GM19238 (cell line): Measurements from ENCODE around the gene JMY.
"Not testable (repeated sequence)": the region's sequence is repeated elsewhere in the genome, so short reads cannot be mapped to it uniquely, and the experiment has no call there.

ENCODE experiments used
- DNase-seq: peaks from one replicate; pipeline ENCODE4 v3.0.0; 2011; ENCODE audit warnings: low spot score; ENCODE audit not compliant: insufficient read length

JMY gene

DNA sequence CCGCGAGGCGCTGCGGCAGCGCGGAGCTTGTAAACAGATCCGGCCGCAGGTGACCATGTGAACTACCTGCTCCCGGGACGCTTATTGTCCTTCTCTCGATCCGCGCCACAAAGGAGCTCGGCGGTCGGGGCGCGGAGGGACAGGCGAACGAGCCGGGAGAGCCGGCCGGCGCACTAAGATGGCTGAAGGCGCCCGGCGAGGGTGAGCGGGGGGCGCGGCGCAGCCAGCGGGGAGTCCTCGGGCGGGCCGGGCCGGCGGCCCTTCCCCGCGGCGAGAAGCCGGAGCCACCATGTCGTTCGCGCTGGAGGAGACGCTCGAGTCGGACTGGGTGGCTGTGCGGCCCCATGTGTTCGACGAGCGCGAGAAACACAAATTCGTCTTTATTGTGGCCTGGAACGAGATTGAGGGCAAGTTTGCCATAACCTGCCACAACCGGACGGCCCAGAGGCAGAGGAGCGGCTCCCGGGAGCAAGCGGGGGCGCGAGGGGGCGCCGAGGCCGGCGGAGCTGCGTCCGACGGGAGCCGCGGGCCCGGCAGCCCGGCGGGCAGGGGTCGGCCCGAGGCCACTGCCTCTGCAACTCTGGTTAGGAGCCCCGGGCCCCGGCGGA is 535 bp downstream of the JMY start:
- DNase-seq = peak; percentile 39

- peak; percentile 24 for DNase-seq
Observed at GRCh38 chr5:79236970-79237739, 1.2 kb downstream of the JMY start.

DNA sequence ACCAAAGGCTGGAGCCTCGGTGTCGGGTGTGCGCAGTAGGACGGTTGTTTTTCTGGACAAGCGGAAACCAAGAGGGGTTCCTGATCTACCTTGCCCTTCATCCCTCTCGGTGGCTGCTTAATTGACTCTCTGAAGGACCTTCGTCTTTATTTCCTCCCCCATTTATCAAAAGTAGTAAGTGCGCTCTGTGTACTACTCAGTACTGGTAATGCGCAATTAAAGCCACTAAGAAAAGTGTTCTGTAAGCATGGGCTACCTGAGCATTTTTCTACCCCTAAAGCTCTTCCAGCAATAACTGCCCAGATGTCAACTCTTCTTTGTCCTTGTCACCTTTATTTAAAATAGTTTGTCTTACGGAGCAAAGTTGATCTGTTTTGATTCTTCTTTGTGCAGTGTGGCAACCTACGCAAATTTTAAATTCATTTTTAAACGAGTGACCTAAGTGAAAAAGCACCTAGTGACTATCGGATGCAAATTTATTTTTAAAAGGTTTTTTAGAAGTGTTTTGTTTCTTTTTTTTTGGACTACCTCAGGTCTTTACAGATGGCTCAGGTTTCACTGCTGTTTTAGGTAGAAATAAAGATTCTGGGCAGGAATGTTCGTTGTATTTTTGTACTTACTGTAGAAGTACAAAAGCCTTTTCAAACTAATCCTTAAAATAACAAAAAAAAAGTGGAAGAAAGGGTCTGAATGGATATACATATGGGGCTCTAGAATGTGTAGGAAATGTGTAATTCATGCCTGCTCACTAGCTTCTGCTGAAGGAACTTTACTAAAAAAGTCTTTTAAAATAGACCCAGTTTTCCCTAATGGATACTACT is 2.0 kb downstream of the JMY start:
- DNase-seq = no peak

DNA sequence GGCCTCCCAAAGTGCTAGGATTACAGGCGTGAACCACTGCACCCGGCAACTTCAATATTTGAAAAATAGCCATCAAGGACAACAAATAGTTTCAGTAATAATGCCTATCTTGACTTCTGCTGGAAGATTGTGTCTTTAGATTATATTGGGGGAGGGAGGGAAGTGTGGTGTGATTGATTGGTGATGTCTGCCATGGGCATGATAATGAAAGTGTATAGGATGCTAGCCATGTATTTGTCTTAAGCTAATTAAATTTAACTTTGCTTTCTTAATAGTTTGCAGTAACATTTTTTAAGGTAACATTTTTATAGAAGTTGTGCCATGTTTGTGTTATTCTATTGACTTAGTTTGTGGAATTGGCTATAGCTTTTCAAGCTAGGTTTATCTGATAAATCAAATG is 4.6 kb downstream of the JMY start:
- DNase-seq = no peak

- DNase-seq = no peak
Observed at GRCh38 chr5:79241535-79241979, 5.6 kb downstream of the JMY start.

GRCh38 chr5:79242242-79243039 is 6.5 kb downstream of the JMY start:
- no peak for DNase-seq

DNA sequence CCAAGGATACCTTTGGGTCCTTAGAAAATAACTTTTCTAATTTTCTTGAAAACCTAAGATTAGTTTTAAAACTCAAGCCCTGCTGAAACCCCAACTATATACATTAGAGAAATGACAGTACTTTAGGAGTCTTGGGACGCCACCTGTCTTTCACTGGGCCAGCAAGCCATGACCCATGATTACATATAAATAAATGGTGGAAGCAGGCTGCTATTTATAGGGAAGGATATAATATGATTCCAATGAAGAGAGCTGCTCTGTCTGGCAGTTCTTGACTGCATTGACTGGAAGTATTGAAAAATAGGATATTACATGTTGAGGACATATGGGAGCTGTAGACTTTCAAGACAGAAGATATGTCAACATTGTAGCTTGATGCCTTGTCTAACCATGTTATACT is 7.3 kb downstream of the JMY start:
- no peak for DNase-seq

DNA sequence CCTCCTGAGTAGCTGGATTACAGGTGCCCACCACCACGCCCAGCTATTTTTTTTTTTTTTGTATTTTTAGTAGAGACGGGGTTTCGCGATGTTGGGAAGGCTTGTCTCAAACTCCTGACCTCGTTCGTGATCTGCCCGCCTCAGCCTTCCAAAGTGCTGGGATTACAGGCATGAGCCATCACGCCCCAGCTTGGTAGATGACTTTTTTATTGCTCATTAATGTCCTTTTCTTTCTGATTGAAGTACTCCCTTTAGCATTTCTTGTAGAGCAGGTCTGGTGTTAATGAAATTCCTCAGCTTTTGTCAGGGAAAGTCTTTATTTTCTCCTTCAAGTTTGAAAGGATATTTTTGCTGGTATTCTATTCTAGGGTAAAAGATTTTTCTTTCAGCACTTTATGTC is 18.1 kb downstream of the JMY start:
- not testable (repeated sequence) for DNase-seq

- DNase-seq = no peak
Observed at GRCh38 chr5:79255786-79256557, 20.0 kb downstream of the JMY start.

DNA sequence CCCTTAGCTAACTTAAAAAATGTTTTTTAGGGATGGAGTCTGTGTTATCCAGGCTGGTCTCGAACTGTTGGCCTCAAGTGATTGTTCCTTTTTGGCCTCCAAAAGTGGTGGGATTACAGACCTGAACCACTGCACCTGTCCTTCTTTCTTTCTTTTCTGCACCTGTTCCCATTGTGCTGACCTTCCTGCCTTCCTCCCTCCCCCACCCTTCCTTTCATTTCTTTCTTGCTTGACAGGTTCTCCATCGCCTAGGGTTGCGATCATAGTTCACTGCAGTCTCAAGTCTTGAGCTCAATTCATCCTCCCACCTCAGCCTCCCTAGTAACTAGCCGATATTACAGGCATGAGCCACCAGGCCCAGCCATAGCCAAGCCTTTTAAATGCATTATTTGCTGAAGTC is 20.6 kb downstream of the JMY start:
- DNase-seq = no peak

DNA sequence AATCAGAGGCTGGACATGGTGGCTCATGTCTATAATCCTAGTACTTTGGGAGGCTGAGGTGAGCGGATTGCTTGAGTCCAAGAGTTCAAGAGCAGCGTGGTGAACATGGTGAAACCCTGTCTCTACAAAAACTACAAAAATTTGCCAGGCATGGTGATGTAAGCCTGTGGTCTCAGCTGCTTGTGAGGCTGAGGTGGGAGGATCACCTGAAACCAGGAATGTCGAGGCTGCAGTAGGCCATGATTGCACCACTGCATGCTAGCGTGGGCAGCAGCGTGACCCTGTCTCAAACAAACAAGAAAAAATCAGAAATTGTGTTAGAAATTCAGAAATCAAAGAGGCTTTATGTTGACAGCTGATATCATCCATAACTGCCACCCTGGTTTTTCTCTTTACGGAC is 21.4 kb downstream of the JMY start:
- no peak for DNase-seq

GRCh38 chr5:79258801-79259200 is 22.9 kb downstream of the JMY start:
- DNase-seq = no peak

DNA sequence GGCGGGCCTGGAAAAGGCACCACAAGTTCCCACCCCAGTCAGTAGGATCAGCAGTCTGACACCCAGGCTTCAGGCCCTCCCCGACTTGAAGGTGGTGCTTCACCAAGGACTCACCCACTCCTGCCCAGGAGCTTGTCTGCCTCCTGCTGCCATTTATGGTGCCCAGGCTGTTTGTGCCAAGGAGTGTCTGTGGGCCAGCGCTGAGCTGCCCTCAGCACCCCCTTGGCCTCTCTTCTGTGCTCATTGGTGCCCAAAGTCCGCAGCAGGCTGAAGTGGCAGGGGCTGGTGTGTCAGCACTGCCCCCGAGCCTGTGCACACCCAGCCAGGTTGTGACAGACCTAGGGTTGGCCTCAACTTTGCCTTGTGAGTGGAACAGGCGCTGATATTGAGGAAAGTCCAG is 23.5 kb downstream of the JMY start:
- DNase-seq = no peak

DNA sequence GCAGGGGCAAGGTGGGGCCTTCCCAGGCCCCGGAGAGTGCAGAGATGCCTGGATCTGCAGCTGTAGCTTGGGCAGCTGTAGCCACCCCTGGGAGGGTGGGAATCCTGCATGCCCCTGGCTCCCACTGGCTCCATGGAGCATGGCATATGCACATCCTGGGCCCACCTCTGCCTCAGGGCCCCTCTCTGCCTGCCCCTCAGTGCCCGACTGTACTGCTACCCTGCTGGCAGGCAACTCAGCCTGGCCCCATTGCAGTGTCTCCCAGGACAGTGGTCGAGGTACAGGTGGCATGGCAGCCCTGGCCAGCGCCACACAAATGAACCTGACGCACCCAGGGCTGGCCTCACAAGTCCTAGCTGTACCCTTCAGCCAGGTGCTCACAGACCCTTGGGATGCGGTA is 23.9 kb downstream of the JMY start:
- DNase-seq = no peak

GRCh38 chr5:79261897-79262296 is 26.0 kb downstream of the JMY start:
- no peak for DNase-seq

DNA sequence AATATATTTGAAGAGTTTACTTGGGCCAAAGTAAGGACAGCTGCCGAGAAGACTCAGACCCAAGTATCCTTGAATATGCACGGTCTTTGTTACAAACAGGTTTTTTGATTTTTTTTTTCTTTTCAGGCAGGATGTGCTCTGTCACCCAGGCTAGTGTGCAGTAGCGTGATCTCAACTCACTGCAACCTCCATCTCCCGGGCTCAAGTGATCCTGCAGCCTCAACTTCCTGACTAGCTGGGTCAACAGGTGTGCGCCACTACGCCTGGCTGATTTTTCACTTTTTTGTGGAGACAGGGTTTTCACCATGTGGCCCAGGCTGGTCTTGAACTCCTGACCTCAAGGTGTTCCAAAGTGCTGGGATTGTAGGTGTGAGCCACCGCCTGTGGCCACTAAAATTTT is 27.4 kb downstream of the JMY start:
- no peak for DNase-seq

DNA sequence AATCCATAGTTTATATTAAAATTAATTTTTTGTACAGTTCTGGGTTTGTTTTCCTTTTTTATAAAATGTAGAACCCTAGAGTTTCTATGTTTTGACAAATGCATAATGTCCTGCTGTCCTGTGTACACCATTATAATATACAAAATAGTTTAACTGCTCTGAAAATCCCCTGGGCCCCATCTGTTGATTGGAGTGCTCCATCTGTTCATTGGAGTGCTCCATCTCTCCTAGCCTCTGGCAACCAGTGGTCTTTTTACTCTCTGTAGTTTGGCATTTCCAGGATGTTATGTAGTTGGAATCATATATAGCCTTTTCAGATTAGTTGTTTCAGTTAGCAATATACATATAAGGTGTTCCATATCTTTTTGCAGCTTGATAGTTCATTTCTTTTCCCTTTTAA is 31.2 kb downstream of the JMY start:
- DNase-seq = no peak

DNA sequence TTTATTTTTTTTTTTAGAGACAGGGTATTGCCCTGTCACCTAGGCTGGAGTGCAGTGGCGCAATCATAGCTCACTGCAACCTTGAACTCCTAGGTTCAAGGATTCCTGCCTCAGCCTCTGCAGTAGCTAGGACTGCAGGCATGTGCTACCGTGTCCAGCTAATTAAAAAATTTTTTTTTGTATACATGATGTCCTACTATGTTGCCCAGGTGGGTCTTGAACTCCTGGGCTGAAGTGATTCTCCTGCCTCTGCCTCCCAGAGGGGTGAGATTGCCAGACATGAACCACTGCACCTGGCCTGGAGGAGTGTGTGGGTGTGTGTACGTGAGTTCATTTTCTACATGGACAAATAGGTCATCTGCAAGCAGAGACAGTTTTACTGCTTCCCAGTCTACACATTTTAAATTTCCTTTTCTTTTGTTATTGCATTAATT is 33.8 kb downstream of the JMY start:
- no peak for DNase-seq

- no peak for DNase-seq
Observed at GRCh38 chr5:79273341-79273740, 37.4 kb downstream of the JMY start.

- no peak for DNase-seq
Observed at GRCh38 chr5:79284846-79285245, 48.9 kb downstream of the JMY start.

GRCh38 chr5:79285285-79285684 is 49.4 kb downstream of the JMY start:
- DNase-seq = no peak
